HEK293 (cell line): Measurements from ENCODE around the gene SLAIN2.

Experiments
- CTCF ChIA-PET: fragments of 350-600 bp; formaldehyde crosslinking; extraction: SDS; loops from one replicate; lab custom pipeline; 2021; ENCODE audit warnings: antibody characterized with exemption; lab: Yijun Ruan, JAX
- POLR2A ChIA-PET: fragments of 300-600 bp; formaldehyde crosslinking; extraction: SDS; loops from one replicate; lab custom pipeline; 2020; ENCODE audit warnings: antibody characterized with exemption, inconsistent platforms; lab: Yijun Ruan, JAX
- H3K27ac ChIP-seq: fragments of 200-500 bp; sonication (Bioruptor generic); 2 replicates; pipeline ENCODE4 v1.5.1; 2014; ENCODE audit warnings: low read depth, low read length, control low read depth, inconsistent platforms; ENCODE audit errors: extremely low read depth
- H3K36me3 ChIP-seq, 2 experiments: fragments of 200-500 bp in 1 of 2; sonication (Bioruptor generic) in 1 of 2; 1 replicate in 1 of 2; 2 replicates in 1 of 2; pipeline ENCODE4 v1.5.1; 2014 to 2017; ENCODE audit warnings: inconsistent platforms in 2 of 2, low read length in 2 of 2; ENCODE audit not compliant: control insufficient read depth in 2 of 2, insufficient read depth in 1 of 2
- H3K4me1 ChIP-seq: fragments of 200-500 bp; sonication (Bioruptor generic); 2 replicates; pipeline ENCODE4 v1.5.1; 2014; ENCODE audit warnings: mild to moderate bottlenecking, low read length, inconsistent platforms; ENCODE audit not compliant: control insufficient read depth, insufficient read depth
- H3K4me3 ChIP-seq: 2 replicates; pipeline ENCODE4 v1.5.1; 2011; ENCODE audit warnings: low read depth, mild to moderate bottlenecking, control low read depth, low read length, moderate library complexity
- H3K9me3 ChIP-seq: fragments of 200-500 bp; sonication (Bioruptor generic); 2 replicates; pipeline ENCODE4 v1.5.1; 2014; ENCODE audit warnings: low read depth, low read length, inconsistent platforms; ENCODE audit not compliant: control insufficient read depth, insufficient read depth
- GLIS1 ChIP-seq: fragments of 450-650 bp; formaldehyde crosslinking; IDR thresholded peaks from 2 replicates; pipeline ENCODE4 v1.5.1; 2016; ENCODE audit warnings: missing biosample characterization, missing genetic modification characterization
- HOXA7 ChIP-seq: sonication (generic); formaldehyde crosslinking; IDR thresholded peaks from 2 replicates; pipeline ENCODE4 v1.8.1; 2022; ENCODE audit warnings: missing genetic modification reagents, borderline replicate concordance
- KLF8 ChIP-seq: fragments of 450-650 bp; formaldehyde crosslinking; IDR thresholded peaks from 2 replicates; pipeline ENCODE4 v1.5.1; 2016; ENCODE audit warnings: missing biosample characterization, missing genetic modification characterization
- KLF9 ChIP-seq: fragments of 450-650 bp; formaldehyde crosslinking; IDR thresholded peaks from 2 replicates; pipeline ENCODE4 v1.5.1; 2016; ENCODE audit warnings: missing biosample characterization, missing genetic modification characterization, low read depth
- MYNN ChIP-seq: fragments of 450-650 bp; formaldehyde crosslinking; IDR thresholded peaks from 2 replicates; pipeline ENCODE4 v1.5.1; 2016; ENCODE audit warnings: missing biosample characterization, missing genetic modification characterization, borderline replicate concordance
- SP3 ChIP-seq: fragments of 450-650 bp; formaldehyde crosslinking; IDR thresholded peaks from 2 replicates; pipeline ENCODE4 v1.5.1; 2016; ENCODE audit warnings: missing biosample characterization, missing genetic modification characterization
- YY2 ChIP-seq: fragments of 450-650 bp; formaldehyde crosslinking; IDR thresholded peaks from 2 replicates; pipeline ENCODE4 v1.5.1; 2016; ENCODE audit warnings: missing biosample characterization, missing genetic modification characterization
- ZBTB20 ChIP-seq: fragments of 450-650 bp; formaldehyde crosslinking; IDR thresholded peaks from 2 replicates; pipeline ENCODE4 v1.5.1; 2016; ENCODE audit warnings: missing biosample characterization, missing genetic modification characterization
- ZNF112 ChIP-seq: fragments of 450-650 bp; formaldehyde crosslinking; IDR thresholded peaks from 2 replicates; pipeline ENCODE4 v1.5.0; 2017; ENCODE audit warnings: missing biosample characterization, missing genetic modification characterization
- ZNF16 ChIP-seq: fragments of 450-650 bp; formaldehyde crosslinking; IDR thresholded peaks from 2 replicates; pipeline ENCODE4 v1.5.1; 2016; ENCODE audit warnings: low read depth, missing biosample characterization, missing genetic modification characterization
- ZNF174 ChIP-seq: fragments of 450-650 bp; formaldehyde crosslinking; IDR thresholded peaks from 2 replicates; pipeline ENCODE4 v1.5.0; 2017; ENCODE audit warnings: missing biosample characterization, mild to moderate bottlenecking, missing genetic modification characterization
- ZNF202 ChIP-seq: fragments of 450-650 bp; formaldehyde crosslinking; IDR thresholded peaks from 2 replicates; pipeline ENCODE4 v1.5.1; 2016; ENCODE audit warnings: missing biosample characterization, missing genetic modification characterization, borderline replicate concordance
- ZNF211 ChIP-seq: fragments of 450-650 bp; formaldehyde crosslinking; IDR thresholded peaks from 2 replicates; pipeline ENCODE4 v1.5.1; 2016; ENCODE audit warnings: low read depth, missing biosample characterization, missing genetic modification characterization
- ZNF223 ChIP-seq: fragments of 450-650 bp; formaldehyde crosslinking; IDR thresholded peaks from 2 replicates; pipeline ENCODE4 v1.5.1; 2016; ENCODE audit warnings: missing biosample characterization, missing genetic modification characterization
- ZNF266 ChIP-seq: fragments of 450-650 bp; formaldehyde crosslinking; IDR thresholded peaks from 2 replicates; pipeline ENCODE4 v1.5.1; 2016; ENCODE audit warnings: missing biosample characterization, missing genetic modification characterization, low read depth
- ZNF274 ChIP-seq, 2 experiments: fragments of 200-500 bp in 1 of 2; fragments of 450-650 bp in 1 of 2; sonication (Bioruptor generic) in 1 of 2; formaldehyde crosslinking in 1 of 2; IDR thresholded peaks; 2 replicates each; pipeline versions ENCODE4 v1.5.1 to v1.6.1; 2014 to 2016; ENCODE audit warnings: borderline replicate concordance in 1 of 2, inconsistent platforms in 1 of 2, low read length in 1 of 2, missing biosample characterization in 1 of 2, missing genetic modification characterization in 1 of 2
- ZNF302 ChIP-seq: fragments of 450-650 bp; formaldehyde crosslinking; IDR thresholded peaks from 2 replicates; pipeline ENCODE4 v1.5.1; 2016; ENCODE audit warnings: missing biosample characterization, missing genetic modification characterization, low read depth
- ZNF48 ChIP-seq: fragments of 450-650 bp; formaldehyde crosslinking; IDR thresholded peaks from 2 replicates; pipeline ENCODE4 v1.5.1; 2016; ENCODE audit warnings: missing biosample characterization, missing genetic modification characterization
- ZNF529 ChIP-seq: fragments of 450-650 bp; formaldehyde crosslinking; IDR thresholded peaks from 2 replicates; pipeline ENCODE4 v1.5.1; 2017; ENCODE audit warnings: missing genetic modification characterization, missing biosample characterization; ENCODE audit not compliant: insufficient replicate concordance
- ZNF530 ChIP-seq: fragments of 450-650 bp; formaldehyde crosslinking; IDR thresholded peaks from 2 replicates; pipeline ENCODE4 v1.5.1; 2016; ENCODE audit warnings: low read depth, missing biosample characterization, missing genetic modification characterization
- ZNF76 ChIP-seq: fragments of 450-650 bp; formaldehyde crosslinking; IDR thresholded peaks from 2 replicates; pipeline ENCODE4; 2016; ENCODE audit warnings: low read depth, missing biosample characterization, missing genetic modification characterization, borderline replicate concordance
- ZNF830 ChIP-seq: fragments of 450-650 bp; IDR thresholded peaks from 2 replicates; pipeline ENCODE4 v1.5.0; 2018; ENCODE audit warnings: missing biosample characterization, missing genetic modification characterization, low read depth, mild to moderate bottlenecking, moderate library complexity
- ZSCAN18 ChIP-seq: fragments of 450-650 bp; formaldehyde crosslinking; IDR thresholded peaks from 2 replicates; pipeline ENCODE4 v1.5.1; 2016; ENCODE audit warnings: missing biosample characterization, missing genetic modification characterization
- TF ChIP-seq, protein P1 (sequence below): IDR thresholded peaks from 2 replicates; pipeline ENCODE4 v1.6.1; 2011; ENCODE audit warnings: mild to moderate bottlenecking, low read depth, low read length, borderline replicate concordance
- TF ChIP-seq, protein P2 (sequence below): fragments of 450-650 bp; formaldehyde crosslinking; IDR thresholded peaks from 2 replicates; pipeline ENCODE4 v1.5.1; 2017; ENCODE audit warnings: missing biosample characterization, missing genetic modification characterization
- TF ChIP-seq, protein P3 (sequence below): fragments of 450-650 bp; formaldehyde crosslinking; IDR thresholded peaks from 2 replicates; pipeline ENCODE4 v1.5.1; 2017; ENCODE audit warnings: missing biosample characterization, missing genetic modification characterization

SLAIN2 gene

GRCh38 chr4:48321312-48321711, 20.0 kb upstream of the SLAIN2 start:
- CTCF ChIA-PET = interaction anchor here (0.7 kb wide), 1 partner anchor 551 kb away, joined by 3 read pairs; no protein-coding TSS in a partner anchor
- POLR2A ChIA-PET = no interaction called here
- H3K36me3 ChIP-seq = no peaks in the 10 kb centered on the region

DNA sequence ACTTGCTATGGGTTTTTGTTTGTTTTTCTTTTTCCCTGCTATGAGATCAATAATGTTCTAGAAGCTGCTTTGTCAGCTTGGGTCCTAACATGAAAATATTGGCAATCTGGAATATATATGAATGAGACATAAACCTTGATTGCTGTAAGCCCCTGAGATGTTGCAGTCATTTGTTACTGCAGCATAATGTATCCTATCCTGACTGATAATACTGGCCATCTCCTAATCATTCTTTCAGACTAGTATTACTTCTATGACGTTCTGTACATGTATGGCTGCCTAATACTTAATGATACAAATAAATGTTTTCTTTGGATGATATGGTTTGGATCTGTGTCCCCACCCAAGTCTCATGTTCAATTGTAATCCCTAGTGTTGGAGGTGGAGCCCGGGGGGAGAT, 19.3 kb upstream of the SLAIN2 start:
- Histone ChIP-seq H3K27ac (no peak overlapping the region), H3K9me3 (no peaks in the 10 kb centered on the region), H3K4me1 (no peaks in the 10 kb centered on the region), H3K4me3 (no peak overlapping the region), H3K36me3 (no peaks in the 10 kb centered on the region)
- ChIA-PET CTCF (no interaction called here), POLR2A (no interaction called here)
- TF ChIP-seq HOXA7 (CRISPR knock-in tag) (no peak), ZNF830 (tag by site-specific recombination) (no peak), ZNF274 (IDR thresholded peaks at IDR 0.05; ENCODE audit: low read length) (no peak), ZNF274 (tag by site-specific recombination; IDR thresholded peaks at IDR 0.05; ENCODE audit: borderline replicate concordance) (no peak), ZNF529 (tag by site-specific recombination) (no peak), SP3 (no peak), ZNF174 (tag by site-specific recombination) (no peak)

More at GRCh38 chr4:48321312-48321711, 20.0 kb upstream of the SLAIN2 start:
- Histone ChIP-seq H3K9me3 (no peaks in the 10 kb centered on the region), H3K27ac (no peak overlapping the region), H3K4me1 (no peaks in the 10 kb centered on the region), H3K4me3 (no peak overlapping the region)
- no peak for TF ChIP-seq ZNF530 (tag by site-specific recombination)
- no peak for TF ChIP-seq ZNF48 (tag by site-specific recombination)
- TF ChIP-seq, protein P1, sequence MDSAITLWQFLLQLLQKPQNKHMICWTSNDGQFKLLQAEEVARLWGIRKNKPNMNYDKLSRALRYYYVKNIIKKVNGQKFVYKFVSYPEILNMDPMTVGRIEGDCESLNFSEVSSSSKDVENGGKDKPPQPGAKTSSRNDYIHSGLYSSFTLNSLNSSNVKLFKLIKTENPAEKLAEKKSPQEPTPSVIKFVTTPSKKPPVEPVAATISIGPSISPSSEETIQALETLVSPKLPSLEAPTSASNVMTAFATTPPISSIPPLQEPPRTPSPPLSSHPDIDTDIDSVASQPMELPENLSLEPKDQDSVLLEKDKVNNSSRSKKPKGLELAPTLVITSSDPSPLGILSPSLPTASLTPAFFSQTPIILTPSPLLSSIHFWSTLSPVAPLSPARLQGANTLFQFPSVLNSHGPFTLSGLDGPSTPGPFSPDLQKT = no peak
- no peak for TF ChIP-seq GLIS1 (tag by site-specific recombination)
- TF ChIP-seq ZNF202 (tag by site-specific recombination) = no peak
- no peak for TF ChIP-seq YY2 (tag by site-specific recombination)

- POLR2A ChIA-PET = no interaction called here
- CTCF ChIA-PET = no interaction called here
- Histone ChIP-seq H3K36me3 (no peaks in the 10 kb centered on the region), H3K4me3 (no peak overlapping the region), H3K27ac (no peak overlapping the region), H3K9me3 (no peaks in the 10 kb centered on the region), H3K4me1 (0 out of 2 replicates have a peak, but pooled peaks cover 2% of the 10 kb centered on the region)
- no peak for TF ChIP-seq ZNF266 (tag by site-specific recombination)
- TF ChIP-seq KLF8 (tag by site-specific recombination) = no peak
- TF ChIP-seq, protein P2, sequence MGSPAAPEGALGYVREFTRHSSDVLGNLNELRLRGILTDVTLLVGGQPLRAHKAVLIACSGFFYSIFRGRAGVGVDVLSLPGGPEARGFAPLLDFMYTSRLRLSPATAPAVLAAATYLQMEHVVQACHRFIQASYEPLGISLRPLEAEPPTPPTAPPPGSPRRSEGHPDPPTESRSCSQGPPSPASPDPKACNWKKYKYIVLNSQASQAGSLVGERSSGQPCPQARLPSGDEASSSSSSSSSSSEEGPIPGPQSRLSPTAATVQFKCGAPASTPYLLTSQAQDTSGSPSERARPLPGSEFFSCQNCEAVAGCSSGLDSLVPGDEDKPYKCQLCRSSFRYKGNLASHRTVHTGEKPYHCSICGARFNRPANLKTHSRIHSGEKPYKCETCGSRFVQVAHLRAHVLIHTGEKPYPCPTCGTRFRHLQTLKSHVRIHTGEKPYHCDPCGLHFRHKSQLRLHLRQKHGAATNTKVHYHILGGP (tag by site-specific recombination) = no peak
- TF ChIP-seq, protein P3, sequence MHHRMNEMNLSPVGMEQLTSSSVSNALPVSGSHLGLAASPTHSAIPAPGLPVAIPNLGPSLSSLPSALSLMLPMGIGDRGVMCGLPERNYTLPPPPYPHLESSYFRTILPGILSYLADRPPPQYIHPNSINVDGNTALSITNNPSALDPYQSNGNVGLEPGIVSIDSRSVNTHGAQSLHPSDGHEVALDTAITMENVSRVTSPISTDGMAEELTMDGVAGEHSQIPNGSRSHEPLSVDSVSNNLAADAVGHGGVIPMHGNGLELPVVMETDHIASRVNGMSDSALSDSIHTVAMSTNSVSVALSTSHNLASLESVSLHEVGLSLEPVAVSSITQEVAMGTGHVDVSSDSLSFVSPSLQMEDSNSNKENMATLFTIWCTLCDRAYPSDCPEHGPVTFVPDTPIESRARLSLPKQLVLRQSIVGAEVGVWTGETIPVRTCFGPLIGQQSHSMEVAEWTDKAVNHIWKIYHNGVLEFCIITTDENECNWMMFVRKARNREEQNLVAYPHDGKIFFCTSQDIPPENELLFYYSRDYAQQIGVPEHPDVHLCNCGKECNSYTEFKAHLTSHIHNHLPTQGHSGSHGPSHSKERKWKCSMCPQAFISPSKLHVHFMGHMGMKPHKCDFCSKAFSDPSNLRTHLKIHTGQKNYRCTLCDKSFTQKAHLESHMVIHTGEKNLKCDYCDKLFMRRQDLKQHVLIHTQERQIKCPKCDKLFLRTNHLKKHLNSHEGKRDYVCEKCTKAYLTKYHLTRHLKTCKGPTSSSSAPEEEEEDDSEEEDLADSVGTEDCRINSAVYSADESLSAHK (tag by site-specific recombination) = no peak
- no peak for TF ChIP-seq ZNF112 (tag by site-specific recombination)
- TF ChIP-seq ZNF211 (tag by site-specific recombination) = no peak
- TF ChIP-seq MYNN (tag by site-specific recombination) = no peak
- no peak for TF ChIP-seq ZNF302 (tag by site-specific recombination)
- TF ChIP-seq ZSCAN18 (tag by site-specific recombination) = no peak
- TF ChIP-seq ZBTB20 (tag by site-specific recombination) = no peak
- no peak for TF ChIP-seq KLF9
- no peak for TF ChIP-seq ZNF16 (tag by site-specific recombination)
- TF ChIP-seq ZNF223 (tag by site-specific recombination) = no peak
- no peak for TF ChIP-seq ZNF76 (tag by site-specific recombination)
Measured at GRCh38 chr4:48324281-48324680, 17.0 kb upstream of the SLAIN2 start.
